HCT116 (cell line): Measurements from ENCODE around the gene GJA1. TPM values are rescaled to one million over a fixed set of nuclear protein-coding genes. Genes with fewer than 3 reads are reported as not detected.

Experiments
- ATAC-seq: fragments of 200-7000 bp; cut with Tn5 transposase; 2 replicates; pipeline ENCODE4 v1.9.1; 2020; ENCODE audit warnings: mild to moderate bottlenecking, moderate library complexity
- BruUV-seq: library from RNA; stranded (reverse); fragments of 400-500 nt; replicated peaks from 2 replicates; lab custom pipeline; 2021; lab: Mats Ljungman, UMichigan
- CTCF ChIA-PET: fragments of 300-600 bp; sonication (Branson Sonifier 250); formaldehyde crosslinking; loops from one replicate; lab custom pipeline; 2021; ENCODE audit warnings: antibody characterized with exemption; lab: Charles Lee
- POLR2A ChIA-PET: fragments of 300-600, 350-600 bp; sonication (Branson Sonifier 250); formaldehyde crosslinking; loops from one replicate; lab custom pipeline; 2021; ENCODE audit warnings: antibody characterized with exemption; lab: Charles Lee
- RAD21 ChIA-PET, 2 experiments: fragments of 300-600 bp; sonication (Branson Sonifier 250); formaldehyde crosslinking; loops; one replicate each; lab custom pipeline; 2023; ENCODE audit warnings: low total read pairs in 2 of 2; ENCODE audit not compliant: uncharacterized antibody in 2 of 2, unreplicated experiment in 2 of 2, low non-redundant PET in 1 of 2; lab: Charles Lee
- DNase-seq: peaks from one replicate; pipeline ENCODE4 v3.0.0-alpha.2; 2010; ENCODE audit warnings: low read depth, low spot score
- H2AFZ ChIP-seq: fragments of 200-600 bp; shearing (Covaris generic), sonication (generic); 2 replicates; pipeline ENCODE4 v1.6.1; 2017; ENCODE audit warnings: low read depth, mixed run types, mixed read lengths, antibody characterized with exemption, low read length; ENCODE audit not compliant: poor library complexity, severe bottlenecking
- H3K27ac ChIP-seq: 2 replicates; pipeline ENCODE4 v1.5.1; 2012; ENCODE audit warnings: low read depth, low read length
- H3K27me3 ChIP-seq: fragments of 200-600 bp; sonication (generic); 2 replicates; pipeline ENCODE4 v1.6.1; 2016; ENCODE audit warnings: mixed run types, low read length, mixed read lengths; ENCODE audit not compliant: insufficient read depth
- H3K36me3 ChIP-seq, 2 experiments: fragments of 200-500 bp in 1 of 2; fragments of 200-600 bp in 1 of 2; sonication (Bioruptor generic) in 1 of 2; sonication (generic) in 1 of 2; 2 replicates each; pipeline versions ENCODE4 v1.5.1 to v1.6.1; 2014 to 2016; ENCODE audit warnings: low read length in 2 of 2, inconsistent platforms in 1 of 2, mixed read lengths in 1 of 2, mixed run types in 1 of 2; ENCODE audit not compliant: insufficient read depth in 2 of 2, control insufficient read depth in 1 of 2
- H3K4me1 ChIP-seq, 2 experiments: fragments of 200-600 bp in 1 of 2; sonication (generic) in 1 of 2; 2 replicates each; pipeline versions ENCODE4 v1.5.1 to v1.6.1; 2012 to 2017; ENCODE audit warnings: low read length in 2 of 2, inconsistent platforms in 1 of 2, mild to moderate bottlenecking in 1 of 2, mixed read lengths in 1 of 2, mixed run types in 1 of 2, moderate library complexity in 1 of 2; ENCODE audit not compliant: insufficient read depth in 2 of 2, control insufficient read depth in 1 of 2
- H3K4me2 ChIP-seq: fragments of 200-600 bp; sonication (generic); 2 replicates; pipeline ENCODE4 v1.6.1; 2017; ENCODE audit warnings: mixed run types, low read length, mixed read lengths
- H3K4me3 ChIP-seq, 2 experiments: fragments of 200-600 bp in 1 of 2; sonication (generic) in 1 of 2; replicated peaks in 1 of 2; 2 replicates each; pipeline ENCODE4 v1.5.1; 2011 to 2016; ENCODE audit warnings: low read length in 2 of 2, control low read depth in 1 of 2, low read depth in 1 of 2, mild to moderate bottlenecking in 1 of 2, mixed read lengths in 1 of 2, mixed run types in 1 of 2
- H3K79me2 ChIP-seq: fragments of 200-600 bp; sonication (generic); 2 replicates; pipeline ENCODE4 v1.6.1; 2017; ENCODE audit warnings: mild to moderate bottlenecking, mixed run types, low read length, moderate library complexity, mixed read lengths; ENCODE audit not compliant: insufficient read depth
- H3K9ac ChIP-seq: fragments of 200-600 bp; sonication (generic); 2 replicates; pipeline ENCODE4 v1.6.1; 2016; ENCODE audit warnings: low read length, mixed read lengths
- H3K9me2 ChIP-seq: fragments of 200-600 bp; sonication (generic), shearing (Covaris generic); 2 replicates; pipeline ENCODE4 v1.6.1; 2017; ENCODE audit warnings: mixed run types, mild to moderate bottlenecking, moderate library complexity; ENCODE audit not compliant: insufficient read depth
- H3K9me3 ChIP-seq, 2 experiments: fragments of 200-500 bp in 1 of 2; fragments of 200-600 bp in 1 of 2; sonication (Bioruptor generic) in 1 of 2; sonication (generic) in 1 of 2; 2 replicates each; pipeline ENCODE4 v1.6.1; 2014 to 2017; ENCODE audit warnings: low read length in 2 of 2, mixed read lengths in 2 of 2, inconsistent platforms in 1 of 2, low read depth in 1 of 2, mild to moderate bottlenecking in 1 of 2, mixed run types in 1 of 2, moderate library complexity in 1 of 2; ENCODE audit not compliant: control insufficient read depth in 1 of 2, insufficient read depth in 1 of 2
- H4K20me1 ChIP-seq: fragments of 200-600 bp; sonication (generic), shearing (Covaris generic); 2 replicates; pipeline ENCODE4 v1.6.1; 2017; ENCODE audit warnings: mixed run types, mild to moderate bottlenecking, moderate library complexity; ENCODE audit not compliant: insufficient read depth
- ATF3 ChIP-seq: IDR thresholded peaks from 2 replicates; pipeline ENCODE4 v1.6.1; 2012
- CBX3 ChIP-seq: IDR thresholded peaks from 2 replicates; pipeline ENCODE4 v1.6.1; 2012; ENCODE audit warnings: low read depth
- CTCF ChIP-seq, 3 experiments: fragments of 200-600 bp in 1 of 3; sonication (generic) in 1 of 3; IDR thresholded peaks in 2 of 3; conservative IDR thresholded peaks in 1 of 3; 2 replicates each; pipeline ENCODE4 v1.5.1; 2012 to 2017; ENCODE audit warnings: low read depth in 2 of 3, low read length in 2 of 3, antibody characterized with exemption in 1 of 3, borderline replicate concordance in 1 of 3, control low read depth in 1 of 3, mild to moderate bottlenecking in 1 of 3, mixed read lengths in 1 of 3, mixed run types in 1 of 3, moderate library complexity in 1 of 3; ENCODE audit not compliant: insufficient read depth in 1 of 3
- ELF1 ChIP-seq: IDR thresholded peaks from 2 replicates; pipeline ENCODE4 v1.6.1; 2012; ENCODE audit warnings: low read depth, borderline replicate concordance
- EZH2 ChIP-seq: fragments of 200-600 bp; sonication (generic); IDR thresholded peaks from 2 replicates; pipeline ENCODE4 v1.6.1; 2017; ENCODE audit warnings: antibody characterized with exemption, mixed run types
- EZH2phosphoT487 ChIP-seq: fragments of 200-600 bp; IDR thresholded peaks from 2 replicates; pipeline ENCODE4 v1.6.1; 2018; ENCODE audit warnings: antibody characterized with exemption, borderline replicate concordance
- FOSL1 ChIP-seq: IDR thresholded peaks from 2 replicates; pipeline ENCODE4 v1.6.1; 2012; ENCODE audit warnings: low read depth
- JUND ChIP-seq: IDR thresholded peaks from 2 replicates; pipeline ENCODE4 v1.6.1; 2012
- POLR2AphosphoS5 ChIP-seq: IDR thresholded peaks from 2 replicates; pipeline ENCODE4 v1.6.1; 2011; ENCODE audit warnings: mild to moderate bottlenecking, low read depth, low read length, moderate library complexity
- REST ChIP-seq: IDR thresholded peaks from 2 replicates; pipeline ENCODE4 v1.6.1; 2012; ENCODE audit warnings: low read depth
- SIN3A ChIP-seq: IDR thresholded peaks from 2 replicates; pipeline ENCODE4 v1.6.1; 2012; ENCODE audit warnings: low read depth
- SP1 ChIP-seq: IDR thresholded peaks from 2 replicates; pipeline ENCODE4 v1.6.1; 2012; ENCODE audit warnings: low read depth
- SRF ChIP-seq: IDR thresholded peaks from 2 replicates; pipeline ENCODE4 v1.6.1; 2012; ENCODE audit warnings: low read depth
- TCF7L2 ChIP-seq: IDR thresholded peaks from 2 replicates; pipeline ENCODE4 v1.7.0; 2011; ENCODE audit warnings: borderline replicate concordance, inconsistent platforms; ENCODE audit not compliant: insufficient read depth, insufficient read length; ENCODE audit errors: extremely low read depth
- YY1 ChIP-seq: IDR thresholded peaks from 2 replicates; pipeline ENCODE4 v1.6.1; 2011; ENCODE audit warnings: low read length, low read depth, moderate library complexity, mild to moderate bottlenecking; ENCODE audit not compliant: insufficient replicate concordance; ENCODE audit errors: extremely low read depth
- ZBTB33 ChIP-seq: IDR thresholded peaks from 2 replicates; pipeline ENCODE4 v1.6.1; 2011; ENCODE audit warnings: mild to moderate bottlenecking, low read length, moderate library complexity; ENCODE audit not compliant: insufficient replicate concordance; ENCODE audit errors: extremely low read depth
- ZNF274 ChIP-seq: fragments of 200-500 bp; sonication (Bioruptor generic); IDR thresholded peaks from 2 replicates; pipeline ENCODE4 v1.6.1; 2014; ENCODE audit warnings: mild to moderate bottlenecking, low read depth, low read length, inconsistent platforms
- intact Hi-C: fragments of 100-400 bp; cut with micrococcal nuclease; formaldehyde crosslinking; loops from 2 replicates; pipeline ENCODE4 v1.10.0; 2022
- total RNA-seq: library from RNA; stranded (reverse); gene quantifications from one replicate; pipeline ENCODE4 v1.2.1, GENCODE V29; 2021; ENCODE audit not compliant: unreplicated experiment

Gene GJA1
- total RNA-seq, 1 experiment from 2014 or later, result 1.1 TPM

GRCh38 chr6:121430514-121431460 lies 4.7 kb upstream of the GJA1 start:
- POLR2A ChIA-PET, result no interaction called here
- TF ChIP-seq FOSL1 (0 out of 2 replicates have a peak, but pooled peaks have one; percentile 5), EZH2 (no peak), SRF (no peak), JUND (no peak), EZH2phosphoT487 (no peak), TCF7L2 (no peak), YY1 (no peak), SIN3A (no peak), POLR2AphosphoS5 (no peak), CBX3 (no peak), ZBTB33 (no peak), ELF1 (no peak), ATF3 (no peak), ZNF274 (no peak), CTCF (IDR thresholded peaks at IDR 0.05 in 2 of 3, conservative IDR thresholded peaks at IDR 0.05 in 1 of 3; ENCODE audit: borderline replicate concordance in 1 of 3, insufficient read depth in 1 of 3, low read depth in 2 of 3, low read length in 2 of 3) (peak; percentile 29 to 82 (median 74)), REST (no peak), SP1 (no peak)

More at GRCh38 chr6:121430514-121431460, 4.7 kb upstream of the GJA1 start:
- Histone ChIP-seq H3K36me3 (no peaks in the 10 kb centered on the region), H3K9ac (no peak overlapping the region), H3K9me2 (no peaks in the 10 kb centered on the region), H3K9me3 (no peaks in the 10 kb centered on the region), H2AFZ (no peak overlapping the region), H3K4me3 (no peak overlapping the region), H3K4me2 (no peak overlapping the region), H3K27ac (no peak overlapping the region), H3K4me1 (no peaks in the 10 kb centered on the region), H3K79me2 (no peaks in the 10 kb centered on the region), H4K20me1 (no peaks in the 10 kb centered on the region), H3K27me3 (no peaks in the 10 kb centered on the region)
- ATAC-seq, result peak; percentile 46; the same call in 1 of the 2 replicates
- RAD21 ChIA-PET, result interaction anchor here (1.2 to 1.4 kb wide), 2 partner anchors 419 kb away, joined by 3 to 6 read pairs; no protein-coding TSS in a partner anchor
- BruUV-seq, result no TSS peak
- intact Hi-C loops, result loop anchor here (1.0 to 5.0 kb wide), 6 partner anchors 419 to 1102 kb away; no protein-coding TSS in a partner anchor
- peak; percentile 29 for DNase-seq
- CTCF ChIA-PET, result interaction anchor here (1.1 to 3.3 kb wide), 3 partner anchors 419 to 754 kb away, joined by 4 to 25 read pairs (median 7); no protein-coding TSS in a partner anchor
